HEK293T (cell line): ENCODE measurements around the gene ETDC.
"Not testable (repeated sequence)": the region's sequence is repeated elsewhere in the genome, so short reads cannot be mapped to it uniquely, and the experiment has no call there.

Source experiments
- CTCF ChIA-PET: fragments of 350-600 bp; formaldehyde crosslinking; extraction: SDS; loops from one replicate; lab custom pipeline; 2021; ENCODE audit warnings: antibody characterized with exemption, inconsistent platforms; lab: Yijun Ruan, JAX
- POLR2A ChIA-PET: fragments of 350-600 bp; formaldehyde crosslinking; extraction: SDS; loops from one replicate; lab custom pipeline; 2020; ENCODE audit warnings: antibody characterized with exemption, inconsistent platforms; lab: Yijun Ruan, JAX
- DNase-seq: peaks from one replicate; pipeline ENCODE4 v3.0.0; 2012; ENCODE audit warnings: mixed read lengths; ENCODE audit errors: extremely low spot score
- ARNT ChIP-seq: fragments of 450-650 bp; IDR thresholded peaks from 2 replicates; pipeline ENCODE4 v1.6.1; 2017; ENCODE audit warnings: mild to moderate bottlenecking
- BHLHE40 ChIP-seq: fragments of 450-650 bp; IDR thresholded peaks from 2 replicates; pipeline ENCODE4 v1.6.1; 2016; ENCODE audit warnings: mild to moderate bottlenecking, moderate library complexity, borderline replicate concordance
- CTBP1 ChIP-seq: fragments of 450-650 bp; IDR thresholded peaks from 2 replicates; pipeline ENCODE4 v1.6.1; 2016; ENCODE audit warnings: borderline replicate concordance
- ELF4 ChIP-seq: fragments of 450-650 bp; IDR thresholded peaks from 2 replicates; pipeline ENCODE4 v1.6.1; 2017; ENCODE audit warnings: antibody characterized with exemption
- FOXA1 ChIP-seq: fragments of 450-650 bp; IDR thresholded peaks from 2 replicates; pipeline ENCODE4 v1.6.1; 2016; ENCODE audit warnings: mild to moderate bottlenecking
- FOXK2 ChIP-seq: fragments of 450-650 bp; IDR thresholded peaks from 2 replicates; pipeline ENCODE4 v1.6.1; 2016; ENCODE audit warnings: mild to moderate bottlenecking
- FOXM1 ChIP-seq: fragments of 450-650 bp; IDR thresholded peaks from 2 replicates; pipeline ENCODE4 v1.6.1; 2017; ENCODE audit warnings: mild to moderate bottlenecking, borderline replicate concordance
- HDGF ChIP-seq: fragments of 450-650 bp; IDR thresholded peaks from 2 replicates; pipeline ENCODE4 v1.6.1; 2017; ENCODE audit warnings: antibody characterized with exemption, borderline replicate concordance
- L3MBTL2 ChIP-seq: fragments of 450-650 bp; conservative IDR thresholded peaks from 2 replicates; pipeline ENCODE4 v1.6.1; 2016; ENCODE audit warnings: mild to moderate bottlenecking
- LEF1 ChIP-seq: fragments of 450-650 bp; IDR thresholded peaks from 2 replicates; pipeline ENCODE4 v1.6.1; 2017; ENCODE audit warnings: mild to moderate bottlenecking, borderline replicate concordance
- NFRKB ChIP-seq: fragments of 450-650 bp; IDR thresholded peaks from 2 replicates; pipeline ENCODE4 v1.6.1; 2016; ENCODE audit warnings: mild to moderate bottlenecking, moderate library complexity
- SP1 ChIP-seq: fragments of 450-650 bp; IDR thresholded peaks from 2 replicates; pipeline ENCODE4 v1.6.1; 2017
- SUZ12 ChIP-seq: fragments of 450-650 bp; IDR thresholded peaks from 2 replicates; pipeline ENCODE4 v1.6.1; 2016; ENCODE audit warnings: mild to moderate bottlenecking
- TARDBP ChIP-seq: fragments of 450-650 bp; IDR thresholded peaks from 2 replicates; pipeline ENCODE4 v1.6.1; 2016
- ZNF384 ChIP-seq: fragments of 450-650 bp; IDR thresholded peaks from 2 replicates; pipeline ENCODE4 v1.6.1; 2016
- TF ChIP-seq, protein P1 (sequence below): fragments of 450-650 bp; IDR thresholded peaks from 2 replicates; pipeline ENCODE4 v1.6.1; 2016

ETDC gene

GRCh38 chrX:135308345-135308855, 880 bp upstream of the ETDC start:
- TF ChIP-seq NFRKB (no peak), ARNT (no peak), LEF1 (no peak), TARDBP (no peak), FOXA1 (no peak), SUZ12 (no peak)
- ChIA-PET POLR2A (no interaction called here), CTCF (no interaction called here)
- no peak for DNase-seq

GRCh38 chrX:135315864-135316263, 6.6 kb downstream of the ETDC start:
- ChIA-PET POLR2A (no interaction called here), CTCF (no interaction called here)
- no peak for DNase-seq
- no peak for TF ChIP-seq FOXK2
- no peak for TF ChIP-seq ELF4
- no peak for TF ChIP-seq CTBP1
- no peak for TF ChIP-seq FOXA1
- TF ChIP-seq, protein P1, sequence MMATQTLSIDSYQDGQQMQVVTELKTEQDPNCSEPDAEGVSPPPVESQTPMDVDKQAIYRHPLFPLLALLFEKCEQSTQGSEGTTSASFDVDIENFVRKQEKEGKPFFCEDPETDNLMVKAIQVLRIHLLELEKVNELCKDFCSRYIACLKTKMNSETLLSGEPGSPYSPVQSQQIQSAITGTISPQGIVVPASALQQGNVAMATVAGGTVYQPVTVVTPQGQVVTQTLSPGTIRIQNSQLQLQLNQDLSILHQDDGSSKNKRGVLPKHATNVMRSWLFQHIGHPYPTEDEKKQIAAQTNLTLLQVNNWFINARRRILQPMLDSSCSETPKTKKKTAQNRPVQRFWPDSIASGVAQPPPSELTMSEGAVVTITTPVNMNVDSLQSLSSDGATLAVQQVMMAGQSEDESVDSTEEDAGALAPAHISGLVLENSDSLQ: no peak
- no peak for TF ChIP-seq BHLHE40
- no peak for TF ChIP-seq ZNF384
- TF ChIP-seq SP1: no peak

DNA sequence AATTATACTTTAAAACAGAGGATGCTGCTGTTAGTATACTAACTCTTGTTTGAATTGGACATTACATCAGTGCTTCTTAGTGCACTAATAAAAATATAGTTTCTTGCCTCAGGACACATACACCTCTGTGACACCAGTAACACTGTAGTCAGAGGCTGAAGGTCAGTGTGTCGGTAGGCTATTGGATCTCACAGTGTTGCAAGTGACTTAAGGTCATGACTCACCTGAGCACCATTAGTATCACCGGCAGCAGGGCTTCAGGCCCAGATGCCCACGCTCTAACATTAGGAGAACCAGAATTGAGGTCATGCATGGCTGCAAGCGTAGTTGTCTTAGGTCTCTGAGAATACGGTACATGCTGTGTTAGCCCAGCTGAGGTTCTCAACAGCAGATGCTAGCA, 15.2 kb downstream of the ETDC start:
- ChIA-PET POLR2A (no interaction called here), CTCF (interaction anchor here (0.7 kb wide), 1 partner anchor 15 kb away, joined by 3 read pairs; no protein-coding TSS in a partner anchor)
- TF ChIP-seq L3MBTL2: no peak
- no peak for DNase-seq

DNA sequence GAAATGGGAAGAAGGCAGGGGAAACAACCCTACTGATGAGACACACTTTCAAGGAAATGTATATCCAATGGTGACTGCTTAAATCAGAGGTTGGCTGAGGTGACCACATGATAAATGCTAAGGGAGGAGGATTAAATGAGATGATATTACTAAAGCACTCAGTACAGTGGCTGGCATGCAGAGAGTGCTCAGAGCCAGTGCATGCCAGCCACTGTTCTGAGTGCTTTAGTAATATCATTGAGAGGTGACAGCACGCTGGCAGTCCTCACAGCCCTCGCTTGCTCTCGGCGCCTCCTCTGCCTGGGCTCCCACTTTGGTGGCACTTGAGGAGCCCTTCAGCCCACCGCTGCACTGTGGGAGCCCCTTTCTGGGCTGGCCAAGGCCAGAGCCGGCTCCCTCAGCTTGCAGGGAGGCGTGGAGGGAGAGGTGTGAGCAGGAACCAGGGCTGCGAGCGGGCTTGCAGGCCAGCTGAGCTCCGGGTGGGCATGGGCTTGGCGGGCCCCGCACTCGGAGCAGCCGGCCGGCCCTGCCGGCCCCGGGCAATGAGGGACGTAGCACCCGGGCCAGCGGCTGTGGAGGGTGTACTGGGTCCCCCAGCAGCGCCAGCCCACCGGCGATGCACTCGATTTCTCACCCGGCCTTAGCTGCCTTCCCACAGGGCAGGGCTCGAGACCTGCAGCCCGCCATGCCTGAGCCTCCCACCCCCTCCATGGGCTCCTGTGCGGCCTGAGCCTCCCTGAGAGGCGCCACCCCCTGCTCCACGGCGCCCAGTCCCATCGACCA, 15.9 kb downstream of the ETDC start:
- CTCF ChIA-PET, POLR2A ChIA-PET, DNase-seq: not testable (repeated sequence)

DNA sequence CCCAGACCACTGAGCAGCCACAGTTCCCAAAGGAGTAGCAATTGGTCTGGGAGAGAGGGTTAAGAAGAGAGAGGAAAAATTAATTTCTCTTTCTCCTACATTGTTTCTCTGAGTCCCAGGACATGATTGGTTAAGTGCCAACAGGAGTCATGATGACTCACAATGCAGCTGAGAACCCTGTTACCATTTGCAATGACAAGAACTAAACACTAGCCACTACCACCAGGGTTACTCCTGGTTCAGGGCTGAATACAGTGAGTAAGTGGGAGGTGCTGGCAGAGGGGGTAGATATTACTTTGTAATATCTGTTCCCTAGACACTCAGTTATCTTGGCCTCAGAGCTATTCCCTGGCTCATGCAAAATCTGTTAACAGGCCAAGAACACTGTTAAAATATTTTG, 18.0 kb downstream of the ETDC start:
- POLR2A ChIA-PET: no interaction called here
- CTCF ChIA-PET: no interaction called here
- TF ChIP-seq ARNT (no peak), HDGF (no peak), ZNF384 (no peak), CTBP1 (no peak), BHLHE40 (no peak), FOXK2 (no peak), NFRKB (no peak), L3MBTL2 (no peak), SUZ12 (no peak), FOXM1 (no peak)
- TF ChIP-seq, protein P1: no peak
- no peak for DNase-seq

DNA sequence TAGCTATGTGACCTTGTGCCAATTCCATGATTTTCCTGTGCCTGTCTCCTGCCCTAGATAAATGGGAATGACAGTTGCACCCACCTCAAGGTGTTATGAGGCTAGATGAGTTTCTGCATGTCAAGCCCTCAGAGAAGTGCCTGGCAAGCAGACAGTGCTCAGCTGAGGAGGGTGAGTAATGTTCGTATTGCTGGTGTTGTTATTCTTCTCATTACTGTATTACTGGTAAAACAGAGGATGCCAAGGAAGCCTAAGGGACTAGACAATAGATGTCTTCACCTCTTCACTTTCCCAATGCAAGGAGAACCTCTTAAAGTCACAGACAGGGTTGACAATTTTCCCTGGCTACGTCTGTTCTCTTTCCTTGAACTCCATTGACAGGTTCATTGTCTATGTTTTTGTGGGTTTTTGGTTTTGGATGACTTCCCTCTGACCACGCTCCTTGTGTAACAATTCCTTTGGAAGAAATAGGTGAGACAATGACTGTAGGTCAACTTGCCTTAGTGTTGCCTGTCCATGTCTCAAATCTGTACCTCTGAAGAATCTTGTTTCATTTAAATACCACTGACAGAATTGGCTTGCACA, 19.2 kb downstream of the ETDC start:
- ChIA-PET CTCF (no interaction called here), POLR2A (no interaction called here)
- no peak for DNase-seq
- TF ChIP-seq HDGF (no peak), BHLHE40 (no peak), LEF1 (no peak), SUZ12 (no peak), NFRKB (no peak), FOXM1 (no peak), TARDBP (no peak), ELF4 (no peak), L3MBTL2 (no peak), ZNF384 (no peak), CTBP1 (no peak), FOXK2 (no peak), SP1 (no peak)
- TF ChIP-seq, protein P1: no peak

DNA sequence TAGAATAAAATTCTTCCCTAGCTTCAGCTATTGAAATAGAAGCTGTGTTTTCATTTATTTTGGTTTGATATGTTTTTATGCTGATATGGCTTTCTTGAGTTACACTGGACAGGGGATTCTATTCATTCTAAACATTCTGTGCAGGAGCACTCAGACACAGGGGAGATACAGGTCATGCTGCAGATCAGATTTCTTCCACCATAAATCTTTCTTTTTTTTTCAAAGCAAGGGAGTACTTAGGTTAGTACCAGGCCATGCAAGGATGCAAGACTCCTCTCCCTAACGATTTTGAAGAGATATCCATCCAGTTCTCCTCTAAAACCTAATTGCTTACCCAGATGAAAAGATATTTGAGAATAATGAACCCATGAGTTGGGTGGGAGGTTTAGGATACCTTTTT, 21.4 kb downstream of the ETDC start:
- TF ChIP-seq TARDBP: no peak
- TF ChIP-seq ELF4: no peak
- no peak for TF ChIP-seq HDGF
- TF ChIP-seq, protein P1: no peak
- TF ChIP-seq FOXA1: no peak
- TF ChIP-seq FOXM1: no peak
- no peak for TF ChIP-seq LEF1
- TF ChIP-seq FOXK2: no peak
- no peak for TF ChIP-seq BHLHE40
- no peak for TF ChIP-seq ARNT
- TF ChIP-seq L3MBTL2: no peak
- no peak for TF ChIP-seq CTBP1
- TF ChIP-seq SUZ12: no peak
- TF ChIP-seq SP1: no peak
- TF ChIP-seq ZNF384: no peak
- no peak for TF ChIP-seq NFRKB
- ChIA-PET CTCF (no interaction called here), POLR2A (no interaction called here)
- no peak for DNase-seq
